KBM-7 (cell line): ENCODE data around the gene DNAJC28.

Experiments
- DNase-seq: peaks from one replicate; pipeline ENCODE4 v3.0.0-alpha.2; 2015
- in situ Hi-C: fragments of 300-500 bp; cut with MboI; formaldehyde crosslinking; loops from 2 replicates; pipeline ENCODE4 v1.14.3; 2020; ENCODE audit warnings: low sequenced_read_pairs, low pct_unique_long_range_greater_than_20kb, mixed read lengths

Gene DNAJC28

DNA sequence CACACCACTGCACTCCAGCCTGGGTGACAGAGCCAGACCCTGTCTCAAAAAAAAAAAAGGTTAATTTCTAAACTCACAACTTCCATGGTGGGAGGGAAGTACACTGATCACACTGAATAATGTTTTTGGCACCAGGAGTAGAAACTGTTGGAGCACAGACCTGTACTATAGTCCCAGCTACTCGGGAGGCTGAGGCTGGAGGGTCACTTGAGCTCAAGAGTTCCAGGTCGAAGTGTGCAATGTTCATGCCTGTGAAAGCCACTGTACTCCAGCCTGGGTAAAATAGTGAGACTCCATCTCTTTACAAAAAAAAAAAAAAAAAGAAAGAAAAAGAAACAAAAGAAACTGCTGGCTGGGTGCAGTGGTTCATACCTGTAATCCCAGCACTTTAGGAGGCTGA lies 47.0 kb downstream of the DNAJC28 start:
- no peak for DNase-seq
- in situ Hi-C loops: no loop called here

DNA sequence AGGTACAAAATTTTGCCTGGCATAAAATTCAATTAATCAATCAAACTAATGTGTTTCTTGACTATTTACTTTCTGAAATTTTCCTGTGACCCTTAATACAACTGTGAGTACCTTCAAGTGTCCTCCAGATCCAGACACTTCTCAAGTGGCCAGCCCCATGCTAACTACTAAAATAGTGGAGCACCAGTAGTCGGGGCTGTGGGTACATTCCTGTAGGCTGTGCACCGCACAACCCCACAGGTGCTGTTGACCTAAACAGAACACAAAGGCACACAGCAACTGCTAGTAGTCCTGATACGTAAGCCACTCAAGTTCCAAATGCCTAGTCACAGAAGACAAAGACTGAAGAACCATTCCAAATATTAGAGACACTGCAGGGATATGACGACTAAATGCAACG lies 48.3 kb downstream of the DNAJC28 start:
- no peak for DNase-seq
- in situ Hi-C loops: no loop called here

DNA sequence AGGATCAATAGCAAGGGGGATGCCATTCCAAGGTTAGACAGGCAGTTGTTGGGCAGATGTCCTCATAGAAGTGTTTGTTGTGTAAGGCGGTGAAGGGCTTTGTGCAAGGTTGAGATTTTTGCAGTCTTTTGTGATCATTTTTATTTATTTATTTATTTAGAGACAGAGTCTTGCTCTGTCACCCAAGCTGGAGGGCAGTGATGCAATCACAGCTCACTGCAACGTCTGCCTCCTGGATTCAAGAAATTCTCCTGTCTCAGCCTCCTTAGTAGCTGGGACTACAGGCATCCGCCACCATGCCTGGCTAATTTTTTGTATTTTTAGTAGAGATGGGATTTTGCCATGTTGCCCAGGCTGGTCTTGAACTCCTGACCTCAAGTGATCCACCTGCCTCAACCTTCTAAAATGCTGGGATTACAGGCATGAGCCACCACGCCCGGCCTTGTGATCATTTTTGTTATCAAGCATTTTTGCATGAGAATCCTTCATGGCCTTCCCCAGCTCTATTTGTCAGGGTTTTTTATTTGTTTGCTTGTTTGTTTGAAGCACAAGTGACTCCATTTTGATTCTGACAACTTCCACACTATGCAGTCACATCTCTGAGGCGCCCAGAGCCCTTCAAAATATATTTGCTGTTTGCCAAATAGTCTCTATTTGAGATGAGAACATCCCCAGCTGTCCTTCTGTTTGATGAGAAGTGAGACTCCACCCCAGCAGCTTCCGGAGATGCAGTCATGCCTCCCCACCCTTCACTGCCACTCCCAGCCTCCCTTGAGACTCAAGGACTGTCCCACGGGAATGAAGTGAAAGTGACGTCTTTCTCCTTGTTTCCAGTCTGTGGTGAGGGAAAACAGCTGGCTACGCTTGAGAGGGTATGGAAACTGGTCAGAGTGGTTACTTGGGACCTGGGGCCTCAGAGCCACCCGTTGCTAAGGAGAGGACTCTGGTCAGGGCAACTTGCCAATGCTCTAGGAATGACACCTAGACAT lies 49.7 kb downstream of the DNAJC28 start:
- no peak for DNase-seq

More for the DNA sequence above, 49.7 kb downstream of the DNAJC28 start:
- in situ Hi-C loops: no loop called here
